Measurements from ENCODE around the gene USP36.
"Not testable (repeated sequence)": the region's sequence is repeated elsewhere in the genome, so short reads cannot be mapped to it uniquely, and the experiment has no call there.

Gene USP36

GRCh38 chr17:78870621-78871020, 30.0 kb upstream of the USP36 start:
- DNase-seq, result no peak

- no peak for DNase-seq
These were observed 27.8 kb upstream of the USP36 start for GRCh38 chr17:78868391-78868790.

DNA sequence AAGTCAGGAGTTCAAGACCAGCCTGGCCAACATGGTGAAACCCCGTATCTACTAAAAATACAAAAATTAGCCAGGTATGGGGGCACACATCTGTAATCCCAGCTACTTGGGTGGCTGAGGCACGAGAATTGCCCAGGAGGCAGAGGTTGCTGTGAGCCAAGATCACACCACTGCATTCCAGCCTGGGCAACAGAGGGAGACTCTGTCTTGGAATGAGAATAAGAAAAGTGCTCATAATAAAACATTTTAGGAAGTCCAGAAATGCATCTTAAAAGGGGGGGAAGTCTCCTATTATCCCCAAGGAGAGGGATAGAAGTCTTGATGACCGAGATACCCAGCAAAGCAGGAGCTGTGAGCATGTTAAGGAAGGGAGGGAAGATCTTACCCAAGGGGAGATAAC, 26.4 kb upstream of the USP36 start:
- not testable (repeated sequence) for DNase-seq

- peak; percentile 59 for DNase-seq
These were observed 25.2 kb upstream of the USP36 start for GRCh38 chr17:78865682-78866390.

GRCh38 chr17:78864117-78864516, 23.5 kb upstream of the USP36 start:
- DNase-seq, result no peak

GRCh38 chr17:78862073-78863023, 21.7 kb upstream of the USP36 start:
- no peak for DNase-seq

GRCh38 chr17:78861229-78861628, 20.6 kb upstream of the USP36 start:
- no peak for DNase-seq

DNA sequence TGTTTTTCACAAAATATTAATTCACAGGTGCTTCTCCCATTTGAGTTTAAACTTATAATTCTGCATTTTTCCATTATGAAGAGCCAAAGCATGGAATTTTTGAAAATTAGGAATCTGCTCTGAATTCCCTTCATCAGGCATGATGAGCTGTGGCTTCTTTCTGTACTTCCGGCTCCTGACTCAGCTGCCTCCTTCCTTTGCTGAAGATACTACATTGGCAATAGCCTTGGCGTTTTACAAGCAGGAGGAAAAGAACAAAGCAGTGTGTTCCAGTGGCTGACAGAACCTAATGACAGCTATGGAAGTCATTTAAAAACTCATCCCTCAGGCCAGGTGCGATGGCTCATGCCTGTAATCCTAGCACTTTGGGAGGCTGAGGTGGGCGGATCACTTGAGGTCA, 18.4 kb upstream of the USP36 start:
- no peak for DNase-seq

- no peak for DNase-seq
These were observed 16.7 kb upstream of the USP36 start for GRCh38 chr17:78857266-78857665.

DNA sequence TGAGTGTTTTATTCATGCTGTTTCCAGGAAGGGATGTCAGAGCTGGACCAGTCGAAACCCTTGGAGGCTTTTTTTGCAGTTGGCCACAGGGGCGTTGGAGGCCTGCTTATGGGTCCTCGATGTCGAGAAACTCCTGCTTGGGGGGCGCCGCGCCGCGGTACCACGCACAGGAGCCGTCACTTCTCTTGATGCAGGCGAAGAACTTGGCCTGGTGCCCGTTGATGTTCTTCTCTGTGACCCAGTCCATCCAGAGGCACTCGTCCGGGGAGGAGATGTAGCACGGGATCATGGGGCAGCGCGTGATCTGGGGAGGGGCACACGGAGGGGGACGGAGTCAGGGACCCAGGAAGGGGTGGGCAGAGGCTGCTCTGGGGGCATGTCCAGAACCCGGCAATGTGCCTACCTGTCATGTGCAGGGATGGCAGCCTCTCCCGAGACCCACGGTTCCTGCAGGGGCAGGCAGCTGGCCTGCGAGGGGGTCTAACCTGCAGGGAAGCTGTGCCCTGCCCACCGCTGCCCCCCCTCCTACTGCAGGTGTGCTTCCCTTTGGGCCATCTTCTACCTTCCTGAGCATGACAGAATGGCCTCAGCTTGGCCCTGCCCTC, 15.0 kb upstream of the USP36 start:
- DNase-seq, result no peak

DNA sequence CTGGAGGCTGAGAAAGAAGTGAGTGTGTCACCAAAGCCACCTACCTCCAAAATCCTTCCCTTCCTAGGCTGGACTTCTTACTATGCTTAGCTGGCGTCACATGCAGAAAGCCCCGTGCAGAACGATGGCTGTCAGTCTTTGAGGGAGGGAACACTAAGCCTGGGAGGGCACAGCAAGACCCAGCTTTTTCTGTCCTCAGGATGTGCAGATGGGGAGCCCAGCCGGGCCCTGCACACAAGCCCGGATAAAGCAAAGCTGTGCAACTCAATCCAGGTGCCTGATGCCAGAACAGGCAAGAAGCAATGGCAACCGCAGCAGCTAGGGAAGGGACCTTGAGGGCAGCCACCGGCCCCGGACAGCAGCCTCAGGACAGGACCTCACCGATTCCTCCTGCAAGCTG, 13.9 kb upstream of the USP36 start:
- no peak for DNase-seq

- no peak for DNase-seq
These were observed 13.3 kb upstream of the USP36 start for GRCh38 chr17:78853926-78854394.

GRCh38 chr17:78852709-78853121, 12.1 kb upstream of the USP36 start:
- no peak for DNase-seq

DNA sequence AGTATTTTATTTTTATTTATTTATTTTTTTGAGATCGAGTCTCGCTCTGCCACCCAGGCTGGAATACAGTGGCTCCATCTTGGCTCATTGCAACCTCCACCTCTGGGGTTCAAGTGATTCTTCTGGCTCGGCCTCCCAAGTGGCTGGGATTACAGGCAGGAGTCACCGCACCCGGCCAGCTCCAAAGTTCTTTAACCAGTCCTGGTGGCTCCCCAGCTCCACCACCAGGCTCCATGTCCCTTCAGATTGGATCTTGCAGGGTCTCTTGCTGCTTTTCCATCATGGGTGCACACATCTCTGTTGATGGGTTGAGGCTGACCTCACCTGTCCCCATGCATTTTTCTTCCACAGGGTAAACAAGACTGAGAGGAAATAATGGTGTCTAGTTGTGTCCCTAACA, 8.4 kb upstream of the USP36 start:
- DNase-seq, result no peak

GRCh38 chr17:78847052-78847451, 6.4 kb upstream of the USP36 start:
- DNase-seq, result no peak

DNA sequence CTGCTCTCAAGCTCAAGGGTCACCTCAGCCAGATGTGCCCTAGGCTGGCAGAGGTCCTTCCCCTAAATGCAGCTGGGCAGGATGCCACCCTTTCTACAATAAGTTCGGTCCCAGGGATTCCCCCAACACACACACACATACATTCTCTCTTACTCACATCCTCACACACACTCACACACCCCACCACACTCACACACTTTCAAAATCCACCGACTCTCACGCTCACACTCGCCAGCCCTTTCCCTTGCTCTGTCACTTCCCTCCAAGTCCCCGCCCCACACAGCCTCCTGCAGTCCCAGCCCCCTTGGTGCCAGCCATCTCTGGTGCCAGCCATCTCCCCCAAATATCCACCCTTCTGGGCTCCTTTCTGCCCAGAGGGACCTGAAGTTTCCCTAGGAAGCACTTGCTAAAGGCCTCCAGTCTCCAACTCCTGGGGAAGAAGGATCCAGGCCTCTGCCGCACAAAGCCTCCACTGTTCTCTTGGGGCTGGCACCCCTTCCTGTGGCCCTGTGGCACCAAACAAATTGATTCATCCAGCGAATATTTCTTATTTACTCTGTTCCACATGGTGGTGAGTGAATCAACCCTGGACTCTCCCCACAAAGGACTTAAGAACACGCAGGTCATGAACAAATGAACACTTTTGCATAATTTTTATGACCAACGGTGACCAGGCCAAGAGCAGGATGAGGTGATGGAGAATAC, 3.8 kb upstream of the USP36 start:
- DNase-seq, result no peak

- DNase-seq, result no peak
These were observed 2.4 kb upstream of the USP36 start for GRCh38 chr17:78842881-78843565.

DNA sequence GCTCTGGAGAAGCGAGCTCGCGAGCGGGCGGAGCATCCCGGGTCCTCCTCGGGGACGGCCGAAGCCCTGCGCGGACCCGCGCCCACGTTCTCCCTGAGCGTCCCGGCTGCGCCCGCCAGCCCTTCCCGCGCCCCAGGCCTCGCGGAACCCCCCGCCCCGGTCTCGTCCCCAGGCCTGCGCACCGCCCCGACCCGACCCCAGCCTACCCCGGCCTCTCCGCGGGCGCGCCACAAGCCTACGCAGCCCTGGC, 159 bp downstream of the USP36 start:
- DNase-seq, result no peak

DNA sequence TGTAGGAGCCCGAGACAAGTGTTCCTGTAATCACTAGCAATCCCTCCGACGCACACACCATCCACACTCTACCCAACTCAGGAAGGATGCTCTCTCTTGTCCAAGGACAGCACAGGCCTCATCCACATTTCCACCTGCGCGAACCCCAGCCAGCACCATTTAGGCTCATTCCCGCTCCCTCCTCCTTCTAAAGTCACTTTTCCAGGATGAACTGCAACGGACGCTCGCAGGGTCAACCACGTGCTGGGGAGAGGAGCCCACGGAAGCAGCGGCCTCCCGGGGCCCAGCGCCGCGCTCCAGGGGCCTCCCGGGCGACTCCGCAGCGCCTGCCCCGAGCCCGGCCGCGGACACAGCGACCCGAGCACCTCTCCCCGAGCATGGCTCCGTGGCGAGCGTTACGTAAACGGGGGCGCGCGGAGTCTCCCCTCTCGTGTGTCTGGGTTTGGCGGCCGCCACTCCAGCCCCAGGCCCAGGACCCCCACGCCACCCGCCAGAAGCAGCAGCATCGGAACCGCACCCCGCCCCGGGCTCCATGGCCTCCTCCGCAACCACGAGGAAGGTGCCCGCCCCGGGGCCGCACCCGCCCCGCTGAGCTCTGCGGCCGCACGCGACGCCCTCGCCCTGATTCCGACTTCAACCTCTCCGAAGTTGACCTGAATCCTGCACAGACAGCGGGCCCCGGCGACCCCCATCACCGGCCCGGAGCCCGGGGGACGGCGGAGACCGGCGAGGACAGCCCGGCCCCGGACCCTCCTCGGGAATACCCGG, 668 bp downstream of the USP36 start:
- DNase-seq, result peak; percentile 28

GRCh38 chr17:78839235-78839761, 1.3 kb downstream of the USP36 start:
- no peak for DNase-seq

- DNase-seq, result no peak
These were observed 2.0 kb downstream of the USP36 start for GRCh38 chr17:78838574-78839005.
